HepG2 (cell line): Measurements from ENCODE around the gene NABP2. TPM values are rescaled to one million over a fixed set of nuclear protein-coding genes. Genes with fewer than 3 reads are reported as not detected.

ENCODE experiments used
- ATF2 ChIP-seq: sonication (generic); formaldehyde crosslinking; IDR thresholded peaks from 2 replicates; pipeline ENCODE4 v1.4.0; 2020; ENCODE audit warnings: missing genetic modification reagents
- EEA1 ChIP-seq: sonication (generic); formaldehyde crosslinking; IDR thresholded peaks from 2 replicates; pipeline ENCODE4 v1.5.1; 2020; ENCODE audit warnings: mild to moderate bottlenecking, missing genetic modification reagents, borderline replicate concordance
- HMGXB4 ChIP-seq, 2 experiments: sonication (generic) in 1 of 2; formaldehyde crosslinking in 1 of 2; IDR thresholded peaks; 2 replicates each; pipeline versions ENCODE4 v1.4.0 to v1.6.1; 2018 to 2020; ENCODE audit warnings: missing genetic modification reagents in 2 of 2, borderline replicate concordance in 1 of 2, low read depth in 1 of 2, mild to moderate bottlenecking in 1 of 2, missing biosample characterization in 1 of 2
- HNRNPUL1 ChIP-seq: fragments of 200-400 bp; formaldehyde crosslinking; IDR thresholded peaks from 2 replicates; pipeline ENCODE4 v1.6.1; 2017; ENCODE audit warnings: low read depth, mild to moderate bottlenecking, low read length, moderate library complexity
- MBD4 ChIP-seq: IDR thresholded peaks from 2 replicates; pipeline ENCODE4 v1.6.1; 2012; ENCODE audit warnings: low read length, inconsistent platforms, borderline replicate concordance
- SP4 ChIP-seq: sonication (generic); formaldehyde crosslinking; IDR thresholded peaks from 2 replicates; pipeline ENCODE4 v1.8.1; 2023; ENCODE audit warnings: mild to moderate bottlenecking, missing genetic modification reagents
- ZFP36L2 ChIP-seq: sonication (generic); formaldehyde crosslinking; IDR thresholded peaks from 2 replicates; pipeline ENCODE4 v1.4.0; 2020; ENCODE audit warnings: missing genetic modification reagents
- ZNF646 ChIP-seq: sonication (generic); formaldehyde crosslinking; IDR thresholded peaks from 2 replicates; pipeline ENCODE4 v1.9.0; 2021; ENCODE audit warnings: mild to moderate bottlenecking, missing genetic modification reagents
- ZNF670 ChIP-seq: sonication (generic); formaldehyde crosslinking; IDR thresholded peaks from 2 replicates; pipeline ENCODE4 v1.8.0; 2022; ENCODE audit warnings: mild to moderate bottlenecking, missing genetic modification reagents, borderline replicate concordance
- ZNF776 ChIP-seq: sonication (generic); formaldehyde crosslinking; IDR thresholded peaks from 2 replicates; pipeline ENCODE4 v1.4.0; 2020; ENCODE audit warnings: mild to moderate bottlenecking, missing genetic modification reagents
- polyA plus RNA-seq, 8 experiments: library from polyadenylated mRNA; depleted of rRNA in 3 of 8; stranded (reverse) in 7 of 8; unstranded in 1 of 8; fragments of >200 nt; fragmentation: Illumina TruSeq in 4 of 8; extraction: Trizol in 4 of 8; gene quantifications; 2 replicates each; pipeline versions ENCODE4 v1.2.1 to v1.2.3, GENCODE V29; 2011 to 2016; ENCODE audit warnings: low read depth in 4 of 8, missing spikeins in 1 of 8, mixed read lengths in 1 of 8; ENCODE audit not compliant: insufficient read depth in 1 of 8
- total RNA-seq, 5 experiments: library from RNA; depleted of rRNA; stranded (reverse); fragments of >200 nt; fragmentation: Illumina TruSeq; extraction: Trizol; gene quantifications; 2 replicates each; pipeline ENCODE4 v1.2.3, GENCODE V29; 2016; ENCODE audit warnings: low read depth in 1 of 5
- TF ChIP-seq, protein P1 (sequence below): IDR thresholded peaks from 2 replicates; pipeline ENCODE4 v1.6.1; 2012; ENCODE audit warnings: low read depth, low read length, improper control_type of control experiment
- TF ChIP-seq, protein P2 (sequence below): IDR thresholded peaks from 2 replicates; pipeline ENCODE4 v1.6.1; 2016; ENCODE audit warnings: low read depth, borderline replicate concordance

The NABP2 gene
- total and polyA plus RNA-seq, 2 of the 13 experiments (the other 11 are each of a cell fraction or from before 2014, with no cell fraction given) = 33.2 to 35.5 TPM

GRCh38 chr12:56189918-56190694 lies 34.0 kb upstream of the NABP2 start (continued):
- TF ChIP-seq, protein P1, sequence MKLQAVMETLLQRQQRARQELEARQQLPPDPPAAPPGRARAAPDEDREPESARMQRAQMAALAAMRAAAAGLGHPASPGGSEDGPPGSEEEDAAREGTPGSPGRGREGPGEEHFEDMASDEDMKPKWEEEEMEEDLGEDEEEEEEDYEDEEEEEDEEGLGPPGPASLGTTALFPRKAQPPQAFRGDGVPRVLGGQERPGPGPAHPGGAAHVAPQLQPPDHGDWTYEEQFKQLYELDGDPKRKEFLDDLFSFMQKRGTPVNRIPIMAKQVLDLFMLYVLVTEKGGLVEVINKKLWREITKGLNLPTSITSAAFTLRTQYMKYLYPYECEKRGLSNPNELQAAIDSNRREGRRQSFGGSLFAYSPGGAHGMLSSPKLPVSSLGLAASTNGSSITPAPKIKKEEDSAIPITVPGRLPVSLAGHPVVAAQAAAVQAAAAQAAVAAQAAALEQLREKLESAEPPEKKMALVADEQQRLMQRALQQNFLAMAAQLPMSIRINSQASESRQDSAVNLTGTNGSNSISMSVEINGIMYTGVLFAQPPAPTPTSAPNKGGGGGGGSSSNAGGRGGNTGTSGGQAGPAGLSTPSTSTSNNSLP = no peak
- TF ChIP-seq ZFP36L2 (CRISPR knock-in tag) (no peak), ZNF776 (CRISPR knock-in tag) (no peak; the same call in 1 of the 2 replicates), ZNF670 (CRISPR knock-in tag) (no peak), ATF2 (CRISPR knock-in tag) (peak; percentile 58; the same call in 1 of the 2 replicates), SP4 (CRISPR knock-in tag) (no peak), ZNF646 (CRISPR knock-in tag) (no peak), EEA1 (CRISPR knock-in tag) (0 out of 2 replicates have a peak, but pooled peaks have one; percentile 12), HNRNPUL1 (no peak), MBD4 (no peak), HMGXB4 (CRISPR knock-in tag; IDR thresholded peaks at IDR 0.05; ENCODE audit: borderline replicate concordance in 1 of 2, low read depth in 1 of 2) (peak; percentile 96 to 100)
- TF ChIP-seq, protein P2, sequence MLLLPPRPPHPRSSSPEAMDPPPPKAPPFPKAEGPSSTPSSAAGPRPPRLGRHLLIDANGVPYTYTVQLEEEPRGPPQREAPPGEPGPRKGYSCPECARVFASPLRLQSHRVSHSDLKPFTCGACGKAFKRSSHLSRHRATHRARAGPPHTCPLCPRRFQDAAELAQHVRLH (CRISPR knock-in tag) = peak; percentile 91; the same call in 1 of the 2 replicates
